HG03135 (cell line): Measurements from ENCODE around the gene TFCP2.
A peak's percentile ranks its signal among the peaks of the same experiment; 100 is the strongest.
"Not testable (repeated sequence)": the region's sequence is repeated elsewhere in the genome, so short reads cannot be mapped to it uniquely, and the experiment has no call there.

Experiments used
- ATAC-seq: cut with Tn5 transposase; IDR thresholded peaks from one replicate; pipeline ENCODE4 v1.9.1; 2021; ENCODE audit warnings: mild to moderate bottlenecking, moderate library complexity; ENCODE audit not compliant: unreplicated experiment

The TFCP2 gene, protein sequence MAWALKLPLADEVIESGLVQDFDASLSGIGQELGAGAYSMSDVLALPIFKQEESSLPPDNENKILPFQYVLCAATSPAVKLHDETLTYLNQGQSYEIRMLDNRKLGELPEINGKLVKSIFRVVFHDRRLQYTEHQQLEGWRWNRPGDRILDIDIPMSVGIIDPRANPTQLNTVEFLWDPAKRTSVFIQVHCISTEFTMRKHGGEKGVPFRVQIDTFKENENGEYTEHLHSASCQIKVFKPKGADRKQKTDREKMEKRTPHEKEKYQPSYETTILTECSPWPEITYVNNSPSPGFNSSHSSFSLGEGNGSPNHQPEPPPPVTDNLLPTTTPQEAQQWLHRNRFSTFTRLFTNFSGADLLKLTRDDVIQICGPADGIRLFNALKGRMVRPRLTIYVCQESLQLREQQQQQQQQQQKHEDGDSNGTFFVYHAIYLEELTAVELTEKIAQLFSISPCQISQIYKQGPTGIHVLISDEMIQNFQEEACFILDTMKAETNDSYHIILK

DNA sequence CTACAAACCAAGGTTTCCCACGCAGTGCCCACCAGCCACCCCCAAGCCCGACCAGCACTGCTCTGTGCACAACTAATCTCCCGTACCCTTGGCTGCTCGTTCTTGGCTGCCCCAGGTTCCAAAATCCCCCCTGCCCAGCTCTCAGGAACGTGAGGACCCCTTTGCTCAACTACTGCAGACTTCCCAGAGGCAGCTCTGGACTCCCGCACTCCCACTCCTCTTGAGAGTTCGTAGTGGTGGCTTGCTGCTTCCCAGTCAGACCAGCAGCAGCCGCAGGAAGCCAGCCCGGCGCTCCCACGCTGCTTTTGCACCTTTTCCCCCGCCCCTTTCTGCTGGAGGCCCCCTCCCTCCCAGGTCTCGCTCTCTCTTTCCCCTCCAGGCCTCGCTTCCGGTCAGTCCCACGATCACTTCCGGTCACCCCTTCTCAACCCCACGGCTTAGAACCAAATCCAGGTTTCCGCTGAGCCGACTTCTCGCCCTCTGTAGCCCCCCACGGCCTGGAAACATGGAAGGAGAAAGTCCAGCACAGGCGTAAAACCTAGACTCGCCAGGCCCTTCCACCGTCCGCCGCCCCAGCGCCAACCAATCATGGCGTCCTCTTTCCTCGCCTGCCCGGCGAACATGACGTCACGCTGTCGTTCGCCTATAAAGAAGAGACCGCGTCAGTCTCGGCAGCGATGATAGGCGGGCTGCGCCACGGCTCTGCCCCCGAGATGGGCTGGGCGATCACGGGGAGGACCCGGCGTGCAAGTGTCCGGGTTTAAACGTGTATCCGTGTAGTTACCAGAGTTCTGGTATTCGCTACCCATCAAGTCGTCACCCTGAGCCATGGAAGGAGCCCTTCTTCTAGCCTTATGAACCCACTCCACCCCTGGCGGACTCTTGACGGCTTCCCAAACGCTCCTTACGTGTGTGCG is at the start of gene TFCP2:
TFCP2 (minus strand) TSS at position 621 of the 917 bp plus-strand sequence. CDS start 713 bp downstream, outside the sequence.
- ATAC-seq = peak; percentile 95

DNA sequence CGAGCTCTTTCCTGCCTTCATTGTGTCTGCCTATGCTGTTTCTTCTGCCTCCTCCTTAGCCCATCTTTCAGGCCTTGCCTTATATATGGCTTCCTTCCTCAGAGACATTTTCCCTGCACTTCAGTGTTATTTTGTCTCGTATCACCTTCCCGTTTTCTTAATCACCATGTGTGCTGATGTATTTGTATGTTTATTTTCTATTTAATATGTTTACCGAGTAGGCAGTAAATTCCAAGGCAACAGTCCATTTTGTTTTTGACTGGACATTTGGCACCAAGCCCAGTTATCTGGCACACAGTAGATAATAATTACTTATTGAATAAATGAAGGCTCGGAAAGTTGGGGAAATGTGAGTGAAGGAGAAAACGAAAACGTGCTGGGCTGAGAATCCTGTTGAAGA is 49.5 kb upstream of the TFCP2 start:
- ATAC-seq = no peak

DNA sequence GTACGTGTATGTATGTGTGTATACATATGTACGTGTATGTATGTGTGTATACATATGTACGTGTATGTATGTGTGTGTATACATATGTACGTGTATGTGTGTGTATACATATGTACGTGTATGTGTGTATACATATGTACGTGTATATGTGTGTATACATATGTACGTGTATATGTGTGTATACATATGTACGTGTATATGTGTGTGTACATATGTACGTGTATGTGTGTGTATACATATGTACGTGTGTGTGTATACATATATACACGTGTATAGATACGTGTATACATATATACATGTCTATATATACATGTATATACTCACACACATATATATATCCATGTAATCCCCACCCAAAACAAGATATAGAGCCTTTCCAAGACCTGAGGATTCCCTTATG is 46.9 kb upstream of the TFCP2 start:
- not testable (repeated sequence) for ATAC-seq

DNA sequence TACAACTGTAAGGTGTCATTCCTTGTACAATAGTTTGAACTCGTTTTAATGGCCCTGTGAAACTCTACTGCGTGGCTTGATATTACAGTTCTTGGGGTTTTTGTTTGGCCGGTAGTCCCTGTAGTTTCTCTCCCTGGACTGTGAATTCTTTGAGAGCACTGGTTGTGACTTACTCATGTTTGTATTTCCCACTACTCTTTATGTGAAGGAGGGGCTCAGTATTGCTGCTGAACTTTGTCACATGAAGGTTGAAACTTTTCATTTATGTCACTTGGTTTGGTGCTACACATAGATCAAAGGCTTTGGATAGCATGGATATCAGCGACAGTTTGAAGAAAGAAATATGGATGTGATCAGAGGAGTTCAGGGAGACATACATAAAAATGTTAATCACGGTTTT is 46.4 kb upstream of the TFCP2 start:
- ATAC-seq = no peak

DNA sequence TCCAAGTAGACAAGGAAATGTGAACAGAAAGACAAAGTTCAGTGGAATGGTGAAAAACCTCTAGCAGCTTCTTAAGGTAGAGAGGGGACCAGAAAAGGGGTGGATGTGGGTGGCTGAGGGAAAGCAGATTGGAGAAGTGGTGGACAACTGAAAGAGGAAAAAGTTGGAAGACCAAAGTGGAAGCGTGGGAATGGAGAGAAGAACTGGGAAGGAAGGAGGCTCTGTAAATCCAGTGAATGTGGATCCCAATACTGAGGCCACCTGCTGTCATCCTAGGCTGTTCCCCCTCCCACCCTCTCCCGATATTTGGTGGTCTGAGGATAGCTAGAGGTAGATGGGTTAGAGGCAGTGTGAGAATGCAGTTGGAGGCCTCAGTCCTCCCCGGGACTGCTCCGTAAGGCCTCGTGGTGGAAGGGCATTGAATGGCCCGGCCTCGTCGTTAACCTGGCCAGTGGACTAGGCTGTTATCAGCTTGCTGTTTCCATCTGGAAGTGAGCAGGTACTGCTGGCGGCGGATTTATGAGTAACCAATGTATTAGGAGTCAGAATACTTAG is 45.7 kb upstream of the TFCP2 start:
- no peak for ATAC-seq

DNA sequence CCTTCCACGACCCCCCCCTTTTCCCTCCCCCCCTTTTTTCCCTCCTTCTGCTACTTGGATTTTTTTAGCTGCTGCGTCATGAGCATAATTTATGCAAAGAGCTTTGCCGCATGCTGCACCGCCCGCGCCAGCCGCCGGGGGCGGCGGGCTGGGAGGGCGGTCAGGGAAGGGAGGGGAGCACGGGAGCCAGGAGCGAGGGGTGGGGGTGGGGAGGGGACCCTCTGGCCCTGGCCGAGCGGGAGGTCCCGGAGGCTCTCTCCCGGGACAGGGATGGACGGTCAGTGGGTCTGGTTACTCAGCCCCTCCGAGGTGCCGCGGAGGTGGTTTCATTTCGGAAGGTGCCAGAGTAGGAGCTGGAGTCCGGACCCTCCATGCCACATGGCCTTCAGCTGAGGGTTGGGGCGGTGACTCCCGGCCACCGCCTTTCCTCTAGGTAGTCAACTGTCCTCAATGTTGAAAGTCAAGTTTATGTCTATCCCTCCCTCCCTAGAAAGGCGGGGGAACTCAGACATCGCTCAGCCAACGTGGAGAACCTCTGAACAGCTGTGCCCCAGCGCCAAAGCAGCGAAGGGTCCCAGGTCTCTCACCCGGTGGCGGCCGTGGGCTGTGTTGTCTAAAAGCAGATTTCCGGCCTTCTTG is 45.2 kb upstream of the TFCP2 start, which contains the start of gene POU6F1:
POU6F1 (minus strand) TSS at position 95 of the 639 bp plus-strand sequence. CDS start 11,226 bp downstream, outside the sequence.
- peak; percentile 73 for ATAC-seq

DNA sequence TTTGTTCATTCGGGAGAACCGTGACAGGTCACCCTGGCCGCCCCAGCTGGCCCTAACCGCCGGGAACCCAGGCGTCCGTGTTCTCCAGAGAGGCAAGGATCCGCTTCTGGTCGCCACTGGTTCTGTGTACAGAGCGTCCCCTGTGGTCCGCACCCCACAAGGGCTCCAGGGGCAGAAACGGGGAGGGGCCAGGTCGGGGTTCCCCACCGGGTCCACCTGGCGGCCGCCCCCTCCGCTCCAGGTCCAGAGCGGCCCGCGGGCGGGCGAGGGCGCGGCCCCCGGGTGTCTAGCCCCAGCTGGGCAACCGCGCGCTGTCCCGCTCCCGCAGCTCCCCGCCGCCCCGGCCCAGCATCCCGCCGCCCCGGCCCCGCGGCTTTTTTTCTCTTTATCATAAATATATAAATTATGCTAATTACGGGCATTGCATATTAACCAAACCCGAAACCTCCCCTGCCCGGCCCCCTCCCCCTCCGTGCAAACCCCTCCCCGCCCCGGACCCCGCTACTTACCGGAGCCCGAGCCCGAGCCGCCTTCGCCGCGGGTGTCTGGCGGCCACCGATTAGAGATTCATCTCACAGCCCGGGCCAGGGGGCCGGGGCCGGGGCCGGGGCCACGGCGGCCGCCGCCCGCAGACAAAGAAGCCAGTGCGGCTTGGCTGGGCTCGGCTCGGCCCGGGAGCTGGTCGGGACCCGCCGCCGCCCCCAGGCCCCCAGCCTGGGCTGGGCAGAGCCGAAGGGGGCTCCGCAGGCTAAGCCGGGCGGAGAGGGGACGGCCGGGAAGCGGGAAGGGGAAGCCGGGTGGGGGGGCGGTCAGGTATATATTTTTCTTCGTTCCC is 44.4 kb upstream of the TFCP2 start:
- ATAC-seq = peak; percentile 33

DNA sequence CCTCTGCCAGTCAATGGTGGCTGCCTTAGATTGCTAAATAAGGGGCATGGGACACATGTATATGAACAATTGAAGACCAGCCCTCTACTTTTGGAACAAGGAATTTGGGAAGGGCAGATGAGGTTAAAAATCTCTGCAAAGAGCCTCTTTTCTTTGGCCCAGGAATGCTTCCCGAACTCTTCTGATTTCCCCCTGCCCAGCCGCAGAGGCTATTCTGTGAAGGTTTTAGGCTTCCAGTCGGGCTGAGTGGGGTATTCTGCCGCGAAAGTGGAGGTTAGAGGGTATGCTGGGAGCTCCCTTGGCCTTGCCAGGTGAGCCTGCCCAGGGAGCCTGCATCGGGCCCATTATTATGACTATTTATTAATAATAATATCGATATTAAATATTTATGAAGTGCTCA is 43.7 kb upstream of the TFCP2 start:
- no peak for ATAC-seq

DNA sequence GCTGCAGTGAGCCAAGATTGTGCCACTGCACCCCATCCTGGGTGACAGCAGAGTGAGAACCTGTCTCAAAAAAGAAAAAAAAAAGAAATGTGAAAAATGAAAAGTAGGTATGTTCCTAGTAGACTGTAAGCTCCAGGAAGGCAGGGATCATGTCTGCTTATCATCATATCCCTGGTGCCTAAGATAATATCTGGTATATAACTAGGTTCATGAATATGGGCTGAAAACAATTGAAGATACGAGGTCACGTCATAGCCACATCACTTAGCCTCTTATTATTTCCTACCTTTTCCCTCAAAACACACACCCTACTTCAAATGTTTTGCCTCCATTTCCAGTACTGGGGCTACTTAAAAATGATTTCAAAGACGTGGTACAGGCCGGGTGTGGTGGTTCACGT is 42.0 kb upstream of the TFCP2 start:
- ATAC-seq = no peak

DNA sequence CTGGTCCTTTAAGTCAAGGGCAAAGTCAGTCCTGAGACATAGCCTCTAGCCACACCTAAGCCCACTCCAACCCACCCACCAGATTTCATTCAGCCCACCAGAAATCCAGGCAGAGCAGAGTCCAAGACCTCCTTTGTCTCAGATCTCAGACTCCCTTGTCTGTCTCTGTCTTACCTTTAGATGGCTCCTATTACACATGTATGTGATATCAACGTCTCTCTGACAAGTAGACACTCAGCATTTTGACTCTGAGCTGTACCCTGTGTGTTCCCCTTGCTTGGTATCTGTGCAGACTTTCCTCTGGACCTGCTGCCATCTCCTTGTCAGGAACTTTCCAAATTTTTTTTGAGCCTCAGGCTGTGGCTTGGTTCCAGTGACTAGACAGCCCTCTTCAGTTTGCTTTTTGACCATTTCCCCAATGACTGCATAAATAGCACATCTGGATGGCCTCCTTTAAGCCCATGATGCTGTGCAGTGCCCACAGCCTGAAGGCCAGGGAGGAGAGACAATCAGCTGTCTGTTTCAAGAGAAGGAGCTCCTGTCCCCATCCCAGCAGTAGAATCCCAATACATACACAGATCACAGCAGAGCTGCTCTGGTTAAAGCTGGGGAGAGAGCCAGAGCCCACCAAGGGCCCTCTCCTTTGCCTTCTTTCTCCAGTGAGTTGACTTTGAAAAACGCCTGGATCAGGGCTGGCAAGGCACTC is 37.9 kb upstream of the TFCP2 start:
- ATAC-seq = no peak

DNA sequence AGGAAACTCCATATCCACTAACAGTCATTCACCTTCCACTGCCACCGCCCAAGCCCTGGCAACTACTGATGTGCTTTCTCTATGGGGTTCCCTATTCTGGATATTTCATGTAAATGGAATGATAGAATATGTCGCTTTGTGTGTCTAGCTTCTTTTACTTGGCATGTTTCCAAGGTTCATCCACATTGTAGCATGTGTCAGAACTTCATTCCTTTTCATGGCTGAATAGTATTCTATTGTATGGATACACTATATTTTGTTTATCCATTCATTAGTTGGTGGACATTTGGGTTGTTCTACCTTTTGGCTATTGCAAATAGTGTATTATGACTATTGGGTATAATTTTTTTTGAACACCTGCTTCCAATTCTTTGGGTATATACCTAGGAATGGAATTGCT is 36.3 kb upstream of the TFCP2 start:
- no peak for ATAC-seq

DNA sequence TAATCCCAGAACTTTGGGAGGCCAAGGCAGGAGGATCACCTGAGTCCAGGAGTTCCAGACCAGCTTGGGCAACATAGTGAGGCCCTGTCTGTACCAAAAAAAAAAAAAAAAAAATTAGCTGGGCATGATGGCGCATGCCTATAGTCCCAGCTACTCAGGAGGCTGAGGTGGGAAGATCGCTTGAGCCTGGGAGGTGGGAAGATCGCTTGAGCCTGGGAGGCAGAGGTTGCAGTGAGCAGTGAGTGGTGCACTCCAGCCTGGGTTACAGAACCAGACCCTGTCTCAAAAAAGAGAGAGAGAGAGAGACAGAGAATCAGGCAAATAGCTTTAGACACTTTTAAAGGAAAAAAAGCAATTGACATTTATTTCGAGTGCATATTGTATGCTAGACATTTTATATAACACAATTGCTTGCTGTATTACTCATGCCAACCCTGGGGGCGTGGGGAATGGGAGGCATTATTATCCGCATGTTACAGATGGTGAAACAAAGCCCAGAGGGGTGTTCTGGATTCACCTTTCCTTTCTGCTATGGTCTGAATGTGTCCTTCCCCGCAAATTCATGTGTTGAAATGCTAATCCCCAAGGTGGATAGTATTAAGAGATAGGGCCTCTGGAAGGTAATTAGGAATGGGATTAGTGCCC is 35.2 kb upstream of the TFCP2 start:
- no peak for ATAC-seq

DNA sequence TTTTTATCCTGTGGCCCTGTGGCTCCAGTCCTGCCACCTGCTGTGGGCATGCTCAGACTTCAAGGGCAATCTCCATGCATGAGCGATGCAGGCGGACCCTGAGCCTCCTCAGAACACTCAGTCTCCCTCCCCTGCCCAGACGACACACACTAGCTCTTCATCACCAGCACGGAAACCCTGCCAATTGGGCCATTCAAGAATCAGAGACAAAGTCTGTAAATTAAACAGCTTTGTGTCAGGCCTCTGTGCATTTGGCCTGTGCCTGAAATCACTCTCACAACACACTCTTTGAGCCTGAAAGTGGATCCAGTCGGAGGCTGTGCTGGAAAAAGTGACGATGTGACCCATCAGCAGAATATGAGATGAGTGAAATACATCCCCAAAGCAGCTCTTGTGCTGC is 32.4 kb upstream of the TFCP2 start:
- ATAC-seq = no peak

DNA sequence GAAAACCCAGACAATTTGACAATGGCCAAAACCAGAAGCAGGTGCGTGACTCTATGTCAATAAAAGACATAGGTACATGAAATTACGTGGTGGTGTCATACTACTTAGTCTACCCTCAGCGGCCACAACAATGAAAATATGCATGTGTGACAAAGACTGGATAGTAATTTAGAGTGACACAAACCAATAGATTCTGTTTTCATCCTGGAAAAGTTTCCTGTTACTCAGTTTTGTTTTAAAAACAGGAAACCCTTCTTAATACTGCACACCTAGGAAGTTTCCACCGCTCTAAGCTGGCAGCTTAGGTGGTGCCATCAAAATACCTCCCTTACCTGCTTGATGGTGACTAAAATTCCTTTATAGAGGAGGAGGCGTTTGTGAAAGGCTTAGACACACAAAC is 29.8 kb upstream of the TFCP2 start:
- no peak for ATAC-seq

DNA sequence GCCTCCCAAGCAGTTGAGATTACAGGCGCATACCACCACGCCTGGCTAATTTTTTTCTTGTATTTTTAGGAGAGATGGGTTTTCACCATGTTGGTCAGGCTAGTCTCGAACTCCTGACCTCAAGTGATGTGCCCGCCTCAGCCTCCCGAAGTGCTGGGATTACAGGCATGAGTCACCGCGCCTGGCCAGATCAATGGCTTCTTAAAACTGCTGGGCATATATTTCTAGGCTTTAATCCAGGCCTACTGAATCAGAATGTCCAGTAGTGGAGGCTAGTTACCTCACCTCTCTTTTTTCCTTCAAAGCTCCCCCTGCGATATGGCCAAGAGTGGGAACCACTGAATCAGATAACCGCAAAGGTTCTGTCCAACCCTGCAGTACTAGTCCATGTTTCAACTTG is 27.9 kb upstream of the TFCP2 start:
- no peak for ATAC-seq

DNA sequence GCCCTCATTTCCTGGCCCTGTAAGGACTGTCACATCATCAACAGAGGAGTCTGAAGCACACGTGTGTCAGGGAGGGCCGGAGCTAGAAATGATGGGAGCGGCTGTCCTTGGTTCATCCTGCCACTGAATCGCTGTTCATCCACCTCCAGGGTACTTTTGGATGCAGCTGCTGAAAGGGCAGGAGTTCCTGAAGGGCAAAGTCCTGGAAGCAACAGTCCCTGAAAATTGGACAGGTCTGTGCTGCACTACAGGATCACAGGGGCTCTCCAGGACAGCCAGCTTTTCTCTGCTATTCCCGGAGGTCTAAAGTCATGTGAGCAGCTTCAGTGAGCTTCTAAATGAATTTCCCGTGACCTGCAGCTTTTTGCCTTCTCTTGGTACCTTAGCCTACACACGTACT is 27.2 kb upstream of the TFCP2 start:
- no peak for ATAC-seq

DNA sequence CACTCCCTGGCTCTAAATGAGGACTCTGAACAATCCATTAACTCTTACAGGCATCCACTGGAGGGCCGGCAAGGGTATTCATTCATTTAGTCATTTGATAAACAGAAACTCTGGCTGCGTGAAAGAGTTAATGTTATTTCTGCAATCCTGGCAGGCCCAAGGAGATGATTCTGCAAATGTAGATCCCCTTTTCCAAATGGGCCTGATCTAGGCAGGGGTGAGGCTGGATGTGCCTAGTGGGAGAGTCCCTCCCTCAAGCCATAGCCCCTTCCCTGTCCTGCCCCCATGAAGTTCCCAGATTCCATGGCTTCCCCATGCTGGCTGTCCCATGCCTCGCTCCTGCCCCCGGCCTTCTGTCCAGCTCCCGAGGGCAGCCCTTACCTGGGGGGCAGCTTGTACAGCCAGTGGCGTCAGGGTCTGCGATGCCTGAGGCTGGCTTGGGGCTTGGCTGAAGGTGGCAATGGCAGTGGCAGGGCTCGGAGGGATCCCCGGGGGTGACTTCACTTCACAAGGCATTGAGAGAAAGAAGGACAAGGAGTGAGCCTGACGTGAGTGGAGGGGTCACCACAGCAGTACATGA is 26.5 kb upstream of the TFCP2 start:
- no peak for ATAC-seq

DNA sequence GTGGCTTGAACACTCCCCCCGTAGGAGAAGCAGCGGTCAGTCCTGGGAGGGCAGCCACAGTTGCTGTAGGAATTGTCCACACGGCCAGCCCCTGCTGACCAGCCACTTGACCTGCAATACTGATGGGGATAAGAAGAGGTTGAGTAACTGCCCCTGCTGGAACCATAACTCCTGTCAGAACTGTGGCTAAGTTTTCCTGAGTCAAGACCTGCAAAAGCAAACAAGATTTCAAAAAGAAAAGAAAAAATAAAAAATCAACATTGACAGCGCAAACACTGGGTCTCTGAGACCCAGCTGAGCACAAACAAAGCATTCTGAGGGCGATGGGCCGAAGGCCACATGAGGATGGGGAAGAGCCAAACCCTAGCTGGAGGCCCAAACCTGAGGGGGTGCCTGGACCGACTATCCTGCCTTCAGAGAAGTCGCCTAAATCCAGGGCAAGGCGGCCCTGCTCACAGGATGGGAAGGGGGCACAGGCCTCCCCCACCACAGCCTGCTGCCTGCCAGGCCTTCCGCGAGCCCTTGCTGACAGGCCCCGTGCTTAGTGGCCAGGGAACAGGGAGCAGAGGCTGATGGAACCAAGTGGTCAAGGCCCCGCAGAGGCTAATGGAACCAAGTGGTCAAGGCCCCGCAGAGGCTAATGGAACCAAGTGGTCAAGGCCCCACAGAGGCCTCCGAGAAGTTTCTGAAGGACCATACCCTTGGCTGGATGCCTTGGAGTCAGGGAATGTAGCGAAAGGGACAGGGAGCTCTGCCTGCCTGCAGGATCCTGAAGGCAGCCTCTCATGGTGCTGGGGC is 25.8 kb upstream of the TFCP2 start:
- ATAC-seq = no peak
